Mesendoderm (in vitro differentiated cells): ENCODE measurements around the gene SHC4.
"Not testable (repeated sequence)": the region's sequence is repeated elsewhere in the genome, so short reads cannot be mapped to it uniquely, and the experiment has no call there.

Source experiments
- DNase-seq: peaks from one replicate; pipeline ENCODE4 v3.0.0; 2013
- H2AK5ac ChIP-seq: 2 replicates; pipeline ENCODE4 v1.6.1; 2013; ENCODE audit warnings: low read length, inconsistent platforms
- H2BK120ac ChIP-seq: 2 replicates; pipeline ENCODE4 v1.6.1; 2013; ENCODE audit warnings: low read depth, mild to moderate bottlenecking, low read length, moderate library complexity, mixed read lengths
- H2BK15ac ChIP-seq: replicated peaks from 2 replicates; pipeline ENCODE4 v1.6.1; 2013; ENCODE audit warnings: low read depth, mild to moderate bottlenecking, moderate library complexity
- H2BK5ac ChIP-seq: 2 replicates; pipeline ENCODE4 v1.6.1; 2013; ENCODE audit warnings: low read length, inconsistent platforms
- H3K18ac ChIP-seq: 2 replicates; pipeline ENCODE4 v1.6.1; 2013; ENCODE audit warnings: mild to moderate bottlenecking, low read length, mixed read lengths
- H3K23ac ChIP-seq: one replicate; pipeline ENCODE4 v1.6.1; 2013; ENCODE audit warnings: low read length
- H3K27ac ChIP-seq: 2 replicates; pipeline ENCODE4 v1.5.1; 2013; ENCODE audit warnings: low read depth, mild to moderate bottlenecking, inconsistent platforms, low read length, moderate library complexity
- H3K27me3 ChIP-seq: 2 replicates; pipeline ENCODE4 v1.6.1; 2013; ENCODE audit warnings: low read length, control low read depth, mild to moderate bottlenecking, inconsistent platforms; ENCODE audit not compliant: insufficient read depth, poor library complexity
- H3K36me3 ChIP-seq: 2 replicates; pipeline ENCODE4 v1.6.1; 2013; ENCODE audit warnings: low read length, inconsistent platforms; ENCODE audit not compliant: control insufficient read depth, insufficient read depth
- H3K4ac ChIP-seq: one replicate; pipeline ENCODE4 v1.6.1; 2013; ENCODE audit warnings: low read depth, mild to moderate bottlenecking, low read length, moderate library complexity
- H3K4me1 ChIP-seq: 2 replicates; pipeline ENCODE4 v1.6.1; 2013; ENCODE audit warnings: low read depth, low read length, inconsistent platforms; ENCODE audit not compliant: control insufficient read depth
- H3K4me2 ChIP-seq: 2 replicates; pipeline ENCODE4 v1.6.1; 2013; ENCODE audit warnings: low read length
- H3K4me3 ChIP-seq: 2 replicates; pipeline ENCODE4 v1.5.1; 2013; ENCODE audit warnings: mild to moderate bottlenecking, low read length
- H3K56ac ChIP-seq: one replicate; pipeline ENCODE4 v1.6.1; 2013; ENCODE audit warnings: low read length
- H3K79me1 ChIP-seq: 2 replicates; pipeline ENCODE4 v1.6.1; 2013; ENCODE audit warnings: low read length, inconsistent platforms
- H3K79me2 ChIP-seq: 2 replicates; pipeline ENCODE4 v1.6.1; 2013; ENCODE audit warnings: mild to moderate bottlenecking, low read length; ENCODE audit not compliant: control insufficient read depth, insufficient read depth
- H3K9ac ChIP-seq: 2 replicates; pipeline ENCODE4 v1.6.1; 2013; ENCODE audit warnings: low read length, inconsistent platforms
- H4K5ac ChIP-seq: one replicate; pipeline ENCODE4 v1.6.1; 2013; ENCODE audit warnings: low read length
- H4K8ac ChIP-seq: one replicate; pipeline ENCODE4 v1.6.1; 2013; ENCODE audit warnings: low read depth, mild to moderate bottlenecking, control low read depth, low read length, moderate library complexity
- WGBS: extraction: QIAGEN DNeasy Blood & Tissue Kit; methylation state at CpG from one replicate; pipeline ENCODE4 v1.1.7; 2013; ENCODE audit warnings: low lambda C conversion rate, missing lambda C conversion rate; ENCODE audit not compliant: insufficient coverage; ENCODE audit errors: extremely low coverage; 5-methylcytosine and 5-hydroxymethylcytosine counted together

The SHC4 gene

DNA sequence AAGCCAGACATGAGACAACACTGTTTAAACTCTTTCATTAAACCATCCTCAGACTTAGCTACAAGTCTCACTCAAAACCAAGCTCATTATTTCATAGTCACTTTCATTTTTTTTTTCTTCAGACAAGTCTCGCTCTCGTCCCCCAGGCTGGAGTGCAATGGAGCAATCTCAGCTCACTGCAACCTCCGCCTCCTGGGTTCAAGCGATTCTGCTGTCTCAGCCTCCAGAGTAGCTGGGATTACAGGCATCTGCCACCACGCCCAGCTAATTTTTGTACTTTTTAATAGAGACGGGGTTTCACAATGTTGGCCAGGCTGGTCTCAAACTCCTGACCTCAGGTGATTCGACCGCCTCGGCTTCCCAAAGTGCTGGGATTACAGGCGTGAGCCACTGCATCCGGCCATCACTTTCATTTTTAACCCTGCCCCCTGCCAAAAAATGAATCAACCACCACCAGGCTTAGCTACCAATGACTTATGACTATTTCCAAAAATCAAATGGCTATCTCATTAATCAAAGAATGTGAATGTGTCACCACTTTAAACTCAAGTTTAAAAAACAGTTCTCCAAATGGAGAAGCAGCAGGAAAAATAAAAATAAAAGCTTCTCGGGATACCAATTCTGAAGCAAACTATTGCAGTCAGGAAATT lies 173.1 kb downstream of the SHC4 start:
- not testable (repeated sequence) for H2AK5ac ChIP-seq, H3K27ac ChIP-seq, H4K8ac ChIP-seq, H3K79me2 ChIP-seq, H2BK15ac ChIP-seq, H3K4ac ChIP-seq, H3K36me3 ChIP-seq, H3K18ac ChIP-seq, H4K5ac ChIP-seq, H3K4me2 ChIP-seq, H3K23ac ChIP-seq, DNase-seq, H3K79me1 ChIP-seq, H3K4me1 ChIP-seq, H3K9ac ChIP-seq, H3K56ac ChIP-seq, H3K4me3 ChIP-seq, H3K27me3 ChIP-seq, H2BK5ac ChIP-seq, H2BK120ac ChIP-seq
- WGBS = no CpG with 5 or more reads among the region's 12 CpGs

DNA sequence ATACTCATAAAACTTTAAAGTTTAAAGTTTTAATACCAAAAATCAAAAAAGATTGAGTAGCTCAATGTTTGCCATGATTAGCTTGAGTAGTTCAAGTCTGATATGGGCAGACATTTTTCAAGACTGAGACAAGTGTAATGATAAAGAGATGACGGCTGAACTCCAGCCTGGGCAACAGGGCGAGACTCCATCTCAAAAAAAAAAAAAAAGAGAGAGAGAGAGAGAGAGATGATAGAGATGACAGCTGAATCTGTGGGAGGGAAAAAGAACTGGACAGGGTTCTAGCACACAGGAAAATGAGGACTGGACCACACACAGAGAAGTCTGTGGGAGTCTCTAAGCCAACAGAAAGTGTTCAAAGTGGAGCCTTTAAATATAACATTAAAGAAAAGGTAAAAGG lies 178.0 kb downstream of the SHC4 start:
- no peak overlapping the region for H3K27ac ChIP-seq
- no peak overlapping the region for H3K4me3 ChIP-seq
- no peak overlapping the region for H3K4me2 ChIP-seq
- no peak overlapping the region for H3K18ac ChIP-seq
- no peaks in the 10 kb centered on the region for H3K79me2 ChIP-seq
- no peak overlapping the region for H4K5ac ChIP-seq
- H4K8ac ChIP-seq = no peak overlapping the region
- H2AK5ac ChIP-seq = no peak overlapping the region
- H2BK15ac ChIP-seq = no peak overlapping the region
- H3K23ac ChIP-seq = no peak overlapping the region
- H2BK120ac ChIP-seq = no peak overlapping the region
- no peak for DNase-seq
- no CpG with 5 or more reads among the region's 2 CpGs for WGBS
- H3K4ac ChIP-seq = no peak overlapping the region
- H3K56ac ChIP-seq = no peak overlapping the region
- H2BK5ac ChIP-seq = no peak overlapping the region
- H3K4me1 ChIP-seq = no peaks in the 10 kb centered on the region
- H3K9ac ChIP-seq = no peak overlapping the region
- H3K36me3 ChIP-seq = no peaks in the 10 kb centered on the region
- no peaks in the 10 kb centered on the region for H3K27me3 ChIP-seq
- H3K79me1 ChIP-seq = no peaks in the 10 kb centered on the region

GRCh38 chr15:48785195-48785594 lies 178.5 kb downstream of the SHC4 start:
- H3K18ac ChIP-seq = no peak overlapping the region
- no peak overlapping the region for H2AK5ac ChIP-seq
- H3K36me3 ChIP-seq = no peaks in the 10 kb centered on the region
- no peaks in the 10 kb centered on the region for H3K4me1 ChIP-seq
- no peak overlapping the region for H2BK120ac ChIP-seq
- no peak overlapping the region for H4K8ac ChIP-seq
- H3K27ac ChIP-seq = no peak overlapping the region
- no peak overlapping the region for H3K4me2 ChIP-seq
- no peaks in the 10 kb centered on the region for H3K79me1 ChIP-seq
- H3K79me2 ChIP-seq = no peaks in the 10 kb centered on the region
- WGBS = no CpG with 5 or more reads among the region's 3 CpGs
- no peaks in the 10 kb centered on the region for H3K27me3 ChIP-seq
- no peak overlapping the region for H2BK5ac ChIP-seq
- H3K4me3 ChIP-seq = no peak overlapping the region
- H3K4ac ChIP-seq = no peak overlapping the region
- DNase-seq = no peak
- no peak overlapping the region for H3K23ac ChIP-seq
- no peak overlapping the region for H2BK15ac ChIP-seq
- no peak overlapping the region for H4K5ac ChIP-seq
- H3K56ac ChIP-seq = no peak overlapping the region
- no peak overlapping the region for H3K9ac ChIP-seq

DNA sequence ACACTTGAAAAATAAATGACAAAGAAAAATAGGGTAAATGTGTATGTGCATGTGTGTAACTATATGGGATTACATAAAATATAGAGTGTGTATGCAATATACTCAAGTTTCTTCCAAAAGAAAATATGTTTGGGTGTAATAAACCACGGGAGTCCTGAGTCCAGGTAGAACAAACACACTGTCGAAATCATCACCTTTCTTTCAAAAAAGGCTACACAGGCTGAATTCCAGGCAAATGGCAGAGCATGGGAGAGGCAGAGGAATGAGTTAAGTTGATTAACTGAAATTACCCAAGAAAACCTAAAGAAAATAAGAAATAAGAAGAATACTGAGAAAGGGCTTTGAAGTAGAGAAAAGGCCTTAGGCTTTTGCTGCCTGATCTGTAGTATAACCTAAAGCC lies 179.0 kb downstream of the SHC4 start:
- Histone ChIP-seq H3K79me1 (no peaks in the 10 kb centered on the region), H3K27me3 (no peaks in the 10 kb centered on the region), H2BK15ac (no peak overlapping the region), H3K27ac (no peak overlapping the region), H3K4me1 (no peaks in the 10 kb centered on the region), H3K9ac (no peak overlapping the region), H2BK120ac (no peak overlapping the region), H3K4ac (no peak overlapping the region), H4K5ac (no peak overlapping the region), H2BK5ac (no peak overlapping the region), H3K23ac (no peak overlapping the region), H3K56ac (no peak overlapping the region), H3K79me2 (no peaks in the 10 kb centered on the region), H3K36me3 (no peaks in the 10 kb centered on the region), H4K8ac (no peak overlapping the region), H3K4me2 (no peak overlapping the region), H3K18ac (no peak overlapping the region), H2AK5ac (no peak overlapping the region), H3K4me3 (no peak overlapping the region)
- DNase-seq = no peak
- no CpG with 5 or more reads among the region's 2 CpGs for WGBS

GRCh38 chr15:48782911-48783310 lies 180.8 kb downstream of the SHC4 start:
- no peak overlapping the region for H3K18ac ChIP-seq
- no peak overlapping the region for H3K27ac ChIP-seq
- no peaks in the 10 kb centered on the region for H3K27me3 ChIP-seq
- no peak overlapping the region for H2BK120ac ChIP-seq
- H3K36me3 ChIP-seq = no peaks in the 10 kb centered on the region
- H4K5ac ChIP-seq = no peak overlapping the region
- H3K4me2 ChIP-seq = no peak overlapping the region
- H4K8ac ChIP-seq = no peak overlapping the region
- no peaks in the 10 kb centered on the region for H3K79me1 ChIP-seq
- H2BK5ac ChIP-seq = no peak overlapping the region
- H3K4ac ChIP-seq = no peak overlapping the region
- no peak overlapping the region for H3K9ac ChIP-seq
- no peak for DNase-seq
- no CpG with 5 or more reads among the region's 2 CpGs for WGBS
- H3K23ac ChIP-seq = no peak overlapping the region
- H2AK5ac ChIP-seq = no peak overlapping the region
- H3K4me3 ChIP-seq = no peak overlapping the region
- H3K4me1 ChIP-seq = no peaks in the 10 kb centered on the region
- H3K79me2 ChIP-seq = no peaks in the 10 kb centered on the region
- H3K56ac ChIP-seq = no peak overlapping the region
- no peak overlapping the region for H2BK15ac ChIP-seq

DNA sequence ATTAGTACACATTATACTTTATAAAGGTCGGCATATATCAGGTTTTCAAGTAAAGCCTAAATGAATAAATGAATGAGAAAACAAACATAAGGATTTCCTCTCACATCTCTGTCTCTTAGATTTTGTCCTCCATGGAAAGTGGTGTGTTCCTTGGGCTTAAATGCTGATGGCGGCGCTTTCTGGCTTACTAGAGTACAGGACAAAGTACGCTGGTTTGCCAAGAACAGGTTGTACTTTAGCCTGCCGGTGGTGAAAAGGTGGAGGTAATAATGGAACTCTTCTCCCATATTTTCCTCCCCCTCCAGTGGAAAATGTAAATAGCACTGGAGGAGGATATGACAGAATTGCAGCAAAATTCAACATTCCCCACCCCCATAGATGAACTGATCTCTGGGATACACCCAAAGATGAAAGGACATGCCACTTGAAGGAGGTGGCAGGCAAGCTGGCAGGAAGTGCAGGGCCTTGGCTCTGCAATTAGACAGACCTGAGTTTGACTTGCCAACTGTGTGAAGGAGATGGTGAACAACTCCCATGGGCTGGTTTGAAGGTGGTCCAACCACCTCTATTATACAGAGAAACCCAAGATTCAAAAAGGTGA lies 182.1 kb downstream of the SHC4 start:
- no peaks in the 10 kb centered on the region for H3K4me1 ChIP-seq
- H3K27me3 ChIP-seq = no peaks in the 10 kb centered on the region
- no peak overlapping the region for H3K9ac ChIP-seq
- no CpG with 5 or more reads among the region's 5 CpGs for WGBS
- H2AK5ac ChIP-seq = no peak overlapping the region
- H2BK5ac ChIP-seq = no peak overlapping the region
- H2BK15ac ChIP-seq = no peak overlapping the region
- H3K4me2 ChIP-seq = no peak overlapping the region
- H3K23ac ChIP-seq = no peak overlapping the region
- H3K18ac ChIP-seq = no peak overlapping the region
- no peaks in the 10 kb centered on the region for H3K79me2 ChIP-seq
- no peak overlapping the region for H3K27ac ChIP-seq
- H3K4ac ChIP-seq = no peak overlapping the region
- no peak overlapping the region for H3K4me3 ChIP-seq
- H4K8ac ChIP-seq = no peak overlapping the region
- no peak overlapping the region for H2BK120ac ChIP-seq
- no peaks in the 10 kb centered on the region for H3K36me3 ChIP-seq
- H3K56ac ChIP-seq = no peak overlapping the region
- DNase-seq = no peak
- no peaks in the 10 kb centered on the region for H3K79me1 ChIP-seq
- no peak overlapping the region for H4K5ac ChIP-seq
